ENCODE results near the gene XYLT2. TPM values are rescaled to one million over a fixed set of nuclear protein-coding genes. Genes with fewer than 3 reads are reported as not detected.

The XYLT2 gene
- total RNA-seq, 6 experiments from 2014 or later = 7.0 to 13.8 (median 9.4) TPM

GRCh38 chr17:50326831-50327364 lies 19.0 kb upstream of the XYLT2 start:
- Histone ChIP-seq H3K27me3 (no peaks in the 10 kb centered on the region), H3K9me3 (no peaks in the 10 kb centered on the region), H3K27ac (no peak overlapping the region), H3K4me1 (no peaks in the 10 kb centered on the region), H3K36me3 (no peaks in the 10 kb centered on the region), H3K4me3 (no peak overlapping the region)
- WGBS (ENCODE audit: insufficient coverage, low coverage, low lambda C conversion rate, missing lambda C conversion rate) = 66% methylated on average over 8 of the region's 9 CpGs
- no peak for TF ChIP-seq POLR2A (IDR thresholded peaks at IDR 0.05)
- no peak for TF ChIP-seq CTCF (IDR thresholded peaks at IDR 0.05)
- DNase-seq (no peak), ATAC-seq (no peak)
- intact Hi-C loops (cut with DNase I) = no loop called here

GRCh38 chr17:50328363-50329325 lies 17.3 kb upstream of the XYLT2 start:
- no peak for TF ChIP-seq POLR2A (IDR thresholded peaks at IDR 0.05)
- TF ChIP-seq CTCF (IDR thresholded peaks at IDR 0.05) = no peak
- ATAC-seq (no peak), DNase-seq (no peak)
- no peaks in the 10 kb centered on the region for H3K27me3 ChIP-seq
- intact Hi-C loops (cut with DNase I) = no loop called here
- H3K36me3 ChIP-seq = no peaks in the 10 kb centered on the region
- no peak overlapping the region for H3K4me3 ChIP-seq
- no peaks in the 10 kb centered on the region for H3K4me1 ChIP-seq
- no peaks in the 10 kb centered on the region for H3K9me3 ChIP-seq
- 65% methylated on average over 13 of the region's 21 CpGs for WGBS (ENCODE audit: insufficient coverage, low coverage, low lambda C conversion rate, missing lambda C conversion rate)
- no peak overlapping the region for H3K27ac ChIP-seq

- ATAC-seq (no peak), DNase-seq (no peak)
- Histone ChIP-seq H3K4me3 (no peak overlapping the region), H3K27ac (no peak overlapping the region), H3K9me3 (no peaks in the 10 kb centered on the region), H3K27me3 (no peaks in the 10 kb centered on the region), H3K36me3 (no peaks in the 10 kb centered on the region), H3K4me1 (no peaks in the 10 kb centered on the region)
- WGBS (ENCODE audit: insufficient coverage, low coverage, low lambda C conversion rate, missing lambda C conversion rate) = 70% methylated on average over 2 of the region's 3 CpGs
- no peak for TF ChIP-seq CTCF (IDR thresholded peaks at IDR 0.05)
- TF ChIP-seq POLR2A (IDR thresholded peaks at IDR 0.05) = no peak
- intact Hi-C loops (cut with DNase I) = no loop called here
Observed at GRCh38 chr17:50329716-50330115, 16.2 kb upstream of the XYLT2 start.

- no peak for DNase-seq
Observed at GRCh38 chr17:50330151-50330775, 15.7 kb upstream of the XYLT2 start.

More at GRCh38 chr17:50330151-50330775, 15.7 kb upstream of the XYLT2 start:
- Histone ChIP-seq H3K4me3 (no peak overlapping the region), H3K9me3 (no peaks in the 10 kb centered on the region), H3K27me3 (no peaks in the 10 kb centered on the region), H3K27ac (no peak overlapping the region), H3K36me3 (no peaks in the 10 kb centered on the region), H3K4me1 (no peaks in the 10 kb centered on the region)
- TF ChIP-seq CTCF (IDR thresholded peaks at IDR 0.05) (no peak), POLR2A (IDR thresholded peaks at IDR 0.05) (no peak)
- WGBS (ENCODE audit: insufficient coverage, low coverage, low lambda C conversion rate, missing lambda C conversion rate) = 86% methylated on average over 8 of the region's 11 CpGs
- intact Hi-C loops (cut with DNase I) = no loop called here
- ATAC-seq = no peak

All from right lobe of liver (tissue), 6 donors.